Effector memory CD4-positive, alpha-beta T cell (primary cell): ENCODE data around the gene FOXP1.

Experiments
- DNase-seq, 3 donors: peaks; one replicate each; pipeline ENCODE4 v3.0.0-alpha.2; 2020
- H3K27ac ChIP-seq: 2 replicates; pipeline ENCODE4 v1.7.0; 2013; ENCODE audit warnings: mild to moderate bottlenecking, low read length, moderate library complexity; ENCODE audit not compliant: insufficient read depth, poor library complexity, severe bottlenecking
- H3K27me3 ChIP-seq: replicated peaks from 2 replicates; pipeline ENCODE4 v1.7.0; 2013; ENCODE audit warnings: mild to moderate bottlenecking, low read length; ENCODE audit not compliant: insufficient read depth, control insufficient read depth, poor library complexity, severe bottlenecking
- H3K36me3 ChIP-seq: 2 replicates; pipeline ENCODE4 v1.7.0; 2013; ENCODE audit warnings: mild to moderate bottlenecking, low read length, moderate library complexity; ENCODE audit not compliant: control insufficient read depth, insufficient read depth
- H3K4me1 ChIP-seq: 2 replicates; pipeline ENCODE4 v1.7.0; 2013; ENCODE audit warnings: low read length, mild to moderate bottlenecking; ENCODE audit not compliant: control insufficient read depth, insufficient read depth, poor library complexity, severe bottlenecking
- H3K4me3 ChIP-seq: 2 replicates; pipeline ENCODE4 v1.7.0; 2013; ENCODE audit warnings: low read length, low read depth, mild to moderate bottlenecking; ENCODE audit not compliant: insufficient read depth, poor library complexity, severe bottlenecking
- H3K9me3 ChIP-seq: 2 replicates; pipeline ENCODE4 v1.7.0; 2013; ENCODE audit warnings: mild to moderate bottlenecking, low read length, moderate library complexity; ENCODE audit not compliant: control insufficient read depth
- total RNA-seq, 3 donors: gene quantifications; one replicate each; lab custom pipeline; 2026; lab: John Stamatoyannopoulos, UW

Gene FOXP1
- total RNA-seq: 159 to 253 (median 202) reads per million in 3 donors

DNA sequence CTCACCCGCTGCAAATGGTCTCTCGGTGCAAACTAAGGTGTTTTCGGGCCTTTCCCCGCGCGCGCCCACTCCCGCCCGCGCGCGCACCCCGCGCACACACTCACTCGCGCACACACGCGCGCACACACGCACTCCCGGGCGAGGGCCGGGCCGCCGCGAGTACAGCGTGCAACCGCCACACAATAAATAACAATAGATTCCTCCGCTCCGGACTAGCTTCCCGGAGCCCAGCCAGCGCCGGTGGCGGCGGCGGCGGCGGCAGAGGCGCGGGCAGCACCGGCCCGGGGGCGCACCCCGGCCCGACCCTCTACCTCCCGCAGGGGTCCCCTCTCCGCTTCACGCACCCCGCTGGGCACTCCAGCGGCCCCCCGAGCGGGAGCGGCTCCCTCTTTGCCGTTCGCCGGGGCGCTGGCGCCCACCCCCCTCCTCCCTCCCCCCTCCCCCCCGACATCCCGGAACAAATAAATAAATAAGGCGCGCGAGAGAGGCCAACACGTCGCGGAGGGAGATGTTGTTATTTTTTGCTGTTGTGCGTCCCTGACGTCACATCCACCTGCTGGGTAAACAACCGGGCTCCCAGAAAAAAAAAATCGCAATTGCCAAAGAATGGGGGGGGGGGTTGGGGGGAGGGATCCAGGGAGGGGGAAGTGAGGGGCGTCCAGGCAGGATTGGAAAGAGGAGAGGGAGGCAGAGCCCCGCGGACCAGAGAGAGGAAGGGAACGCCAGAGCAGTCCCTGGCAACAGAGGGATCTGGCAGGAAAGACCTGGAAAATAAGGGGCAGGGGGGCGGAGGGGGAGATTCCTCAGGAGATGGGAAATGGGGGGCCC is at the start of gene FOXP1:
Gene FOXP1 (minus strand): TSS at position 163 of the 828 bp plus-strand sequence. CDS start 385,347 bp downstream, outside the sequence.
- Histone ChIP-seq H3K27me3 (no peaks in the 10 kb centered on the region), H3K4me3 (peak within 1 kb of the TSS; percentile 81), H3K9me3 (no peaks in the 10 kb centered on the region), H3K4me1 (peaks cover 10% of the 10 kb centered on the region), H3K36me3 (no peaks in the 10 kb centered on the region), H3K27ac (peak within 1 kb of the TSS; percentile 71)
- peak; percentile 52 to 57 (median 53) for DNase-seq

DNA sequence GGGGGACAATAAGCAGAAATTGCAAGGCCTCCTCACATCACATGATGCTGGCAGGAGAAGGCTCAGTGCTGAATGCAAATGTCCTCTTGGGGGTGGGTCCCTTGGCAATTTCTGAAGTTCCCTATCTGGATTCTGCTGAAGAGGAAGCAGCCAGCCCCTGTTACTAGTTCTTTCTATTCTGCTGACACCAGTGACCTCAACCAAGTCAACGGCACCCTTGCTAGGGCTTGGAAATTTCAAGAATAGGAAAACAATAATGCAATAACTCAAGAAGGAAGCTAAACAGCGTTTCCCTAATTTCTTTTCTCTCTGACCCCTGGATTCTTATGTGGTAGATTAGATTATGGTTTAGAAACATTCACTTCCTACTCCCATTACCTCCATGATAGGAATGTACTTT is 46.2 kb upstream of the FOXP1 start:
- H3K36me3 ChIP-seq: no peaks in the 10 kb centered on the region
- H3K27ac ChIP-seq: no peak overlapping the region
- no peaks in the 10 kb centered on the region for H3K4me1 ChIP-seq
- no peak for DNase-seq
- H3K9me3 ChIP-seq: no peaks in the 10 kb centered on the region
- H3K4me3 ChIP-seq: no peak overlapping the region
- H3K27me3 ChIP-seq: no peaks in the 10 kb centered on the region

DNA sequence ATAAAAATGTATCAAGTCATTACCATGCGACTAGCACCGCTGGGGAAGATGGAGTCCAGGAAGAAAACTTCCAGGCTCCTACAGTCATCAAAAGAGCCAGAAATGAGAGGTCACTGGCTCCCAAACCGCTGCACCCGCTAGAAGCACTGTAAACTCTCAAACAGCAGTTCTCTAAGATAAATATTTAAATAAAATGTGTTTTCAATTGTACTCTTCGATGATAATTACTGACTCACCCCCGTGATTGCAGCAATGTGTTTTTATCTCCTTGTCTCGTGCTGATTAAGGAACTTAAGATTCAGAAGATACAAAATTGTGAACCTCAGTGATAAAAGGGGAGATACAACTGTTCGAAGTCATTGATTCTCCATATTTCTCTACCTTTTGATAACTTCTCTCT is 45.8 kb upstream of the FOXP1 start:
- no peaks in the 10 kb centered on the region for H3K36me3 ChIP-seq
- no peaks in the 10 kb centered on the region for H3K4me1 ChIP-seq
- DNase-seq: no peak
- H3K4me3 ChIP-seq: no peak overlapping the region
- no peak overlapping the region for H3K27ac ChIP-seq
- H3K27me3 ChIP-seq: no peaks in the 10 kb centered on the region
- no peaks in the 10 kb centered on the region for H3K9me3 ChIP-seq

DNA sequence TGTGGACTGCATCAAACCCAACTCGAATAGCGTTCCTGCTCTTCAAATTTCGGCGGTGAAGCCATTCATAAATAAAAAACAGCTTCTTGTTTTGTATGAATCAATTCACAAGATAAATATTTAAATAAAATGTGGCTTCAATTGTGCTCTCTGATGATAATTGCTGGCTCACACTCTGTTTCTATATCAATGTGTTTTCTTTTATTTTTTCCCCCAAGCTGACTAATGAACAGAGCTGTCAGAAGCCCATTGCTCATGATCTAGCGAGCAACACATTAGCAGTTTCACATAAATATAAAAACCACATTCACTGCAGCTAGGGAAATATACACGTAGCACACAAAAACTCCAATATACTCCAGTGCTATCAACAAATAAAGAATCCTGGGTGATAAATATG is 45.0 kb upstream of the FOXP1 start:
- H3K4me3 ChIP-seq: no peak overlapping the region
- H3K27ac ChIP-seq: no peak overlapping the region
- H3K36me3 ChIP-seq: no peaks in the 10 kb centered on the region
- DNase-seq: no peak
- no peaks in the 10 kb centered on the region for H3K9me3 ChIP-seq
- H3K27me3 ChIP-seq: no peaks in the 10 kb centered on the region
- no peaks in the 10 kb centered on the region for H3K4me1 ChIP-seq

DNA sequence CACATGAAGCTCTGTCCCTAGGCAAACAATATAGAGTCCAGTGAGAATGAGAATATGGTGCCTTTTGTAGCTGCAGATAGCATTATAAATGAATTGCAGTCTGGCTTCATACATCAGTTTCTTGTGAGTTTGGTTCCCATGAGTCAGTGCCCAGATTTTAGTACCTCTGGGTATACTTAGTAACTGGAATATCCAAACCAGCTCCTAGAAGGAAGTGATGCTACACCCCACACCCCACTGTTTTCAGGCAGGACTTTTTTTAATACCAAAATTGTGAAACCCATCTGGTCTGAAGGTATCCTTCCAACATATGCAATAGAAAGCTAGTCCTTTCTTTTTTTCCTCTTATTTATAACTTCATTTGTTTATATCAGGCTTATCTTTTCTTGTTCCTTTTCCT is 42.1 kb upstream of the FOXP1 start:
- H3K27ac ChIP-seq: no peak overlapping the region
- no peaks in the 10 kb centered on the region for H3K4me1 ChIP-seq
- no peak for DNase-seq
- no peaks in the 10 kb centered on the region for H3K27me3 ChIP-seq
- H3K4me3 ChIP-seq: no peak overlapping the region
- H3K36me3 ChIP-seq: no peaks in the 10 kb centered on the region
- H3K9me3 ChIP-seq: no peaks in the 10 kb centered on the region

DNA sequence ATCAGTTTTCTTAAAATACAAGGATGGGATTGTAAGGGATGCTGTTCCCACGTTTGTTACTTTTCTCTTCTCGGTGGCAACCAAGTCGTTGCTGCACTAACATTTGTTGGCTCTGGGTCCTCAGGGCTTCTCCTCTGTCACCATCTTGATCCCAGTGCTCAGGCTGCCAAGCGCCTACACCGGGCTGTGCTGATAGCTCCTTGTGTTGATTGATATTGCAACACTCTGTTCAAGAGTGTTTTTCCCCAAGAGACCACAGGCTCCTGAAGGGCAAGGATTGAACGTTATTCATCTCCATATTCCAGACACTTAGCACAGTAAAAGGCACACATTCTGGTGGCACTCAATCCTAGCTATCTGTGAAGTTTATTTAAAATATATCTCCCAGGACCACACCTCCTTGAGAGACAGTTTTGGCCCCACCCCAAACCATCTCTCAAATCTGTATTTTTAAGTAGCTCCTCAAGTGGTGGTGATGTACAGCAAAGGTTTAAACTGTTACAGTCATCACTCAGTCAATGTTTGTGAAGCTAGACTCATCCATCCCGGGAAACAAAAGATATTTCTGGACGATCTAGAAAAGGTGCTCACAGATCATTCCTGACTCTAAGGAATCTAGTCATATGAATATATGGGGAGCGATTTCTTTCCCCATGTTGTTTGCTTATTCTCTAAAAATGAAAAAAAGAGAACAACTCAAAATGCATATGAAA is 38.5 kb upstream of the FOXP1 start:
- H3K4me1 ChIP-seq: no peaks in the 10 kb centered on the region
- no peak for DNase-seq
- H3K27ac ChIP-seq: no peak overlapping the region
- H3K36me3 ChIP-seq: no peaks in the 10 kb centered on the region
- no peak overlapping the region for H3K4me3 ChIP-seq
- no peaks in the 10 kb centered on the region for H3K9me3 ChIP-seq
- no peaks in the 10 kb centered on the region for H3K27me3 ChIP-seq

DNA sequence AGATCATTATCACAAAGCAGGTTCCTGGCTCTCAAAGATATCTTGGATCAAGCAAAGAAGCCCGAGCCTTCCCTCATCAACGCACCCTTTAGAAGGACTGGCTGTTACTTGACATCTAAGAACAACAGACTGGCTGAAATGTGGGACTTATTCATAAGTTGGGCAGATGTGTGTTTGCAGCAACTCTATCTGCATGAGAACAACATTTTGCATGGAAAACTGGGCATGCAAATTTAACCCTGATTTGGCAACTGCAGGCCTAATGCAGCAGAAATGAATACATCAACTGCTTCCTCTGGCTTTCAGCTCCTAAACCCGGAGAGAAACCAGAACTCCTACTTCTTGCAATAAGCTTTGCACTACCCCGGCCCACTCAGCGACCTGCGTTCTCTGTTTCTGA is 35.0 kb upstream of the FOXP1 start:
- DNase-seq: no peak
- Histone ChIP-seq H3K4me1 (no peaks in the 10 kb centered on the region), H3K27ac (no peak overlapping the region), H3K27me3 (no peaks in the 10 kb centered on the region), H3K36me3 (no peaks in the 10 kb centered on the region), H3K4me3 (no peak overlapping the region), H3K9me3 (no peaks in the 10 kb centered on the region)

DNA sequence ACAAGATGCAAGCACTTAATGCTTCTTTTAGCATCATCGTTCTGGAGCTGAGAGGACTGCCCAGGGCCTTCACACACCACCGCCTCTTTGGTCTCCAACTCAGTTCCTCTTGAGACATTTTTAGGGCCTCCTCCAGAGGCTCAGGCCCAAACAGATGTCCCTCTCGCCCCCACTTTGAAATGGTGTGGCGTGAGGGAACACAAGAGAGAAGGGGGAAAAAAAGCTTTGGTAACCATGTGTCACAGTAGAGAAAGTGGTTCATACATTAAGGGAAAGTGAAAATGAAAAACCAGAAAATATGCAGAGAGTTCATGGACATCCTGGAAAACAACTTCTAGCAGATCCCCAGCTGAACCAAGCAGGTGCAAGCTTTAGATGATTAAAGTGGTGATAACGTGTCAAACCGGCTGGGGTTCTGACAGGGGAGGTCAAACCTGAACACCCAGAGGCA is 33.1 kb upstream of the FOXP1 start:
- no peak for DNase-seq
- Histone ChIP-seq H3K4me3 (no peak overlapping the region), H3K27ac (no peak overlapping the region), H3K4me1 (no peaks in the 10 kb centered on the region), H3K9me3 (no peaks in the 10 kb centered on the region), H3K27me3 (no peaks in the 10 kb centered on the region), H3K36me3 (no peaks in the 10 kb centered on the region)

DNA sequence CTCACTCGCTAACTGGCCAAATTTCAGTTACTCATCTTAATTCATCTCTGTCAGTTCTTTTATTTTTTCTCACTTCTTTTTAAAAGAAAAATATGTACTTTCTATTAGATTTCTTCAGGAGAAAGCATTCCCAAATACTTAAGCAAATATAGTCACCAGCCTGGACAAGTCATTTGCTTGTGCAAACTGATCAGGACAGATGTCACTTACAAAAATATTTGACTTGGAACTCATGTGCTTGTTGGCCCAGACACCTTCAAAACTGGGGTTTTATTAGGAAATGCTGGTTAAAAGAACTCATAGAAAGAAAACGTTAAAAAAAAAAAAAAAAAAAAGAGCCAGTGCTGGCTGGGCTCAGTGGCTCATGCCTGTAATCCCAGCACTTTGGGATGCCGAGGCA is 31.3 kb upstream of the FOXP1 start:
- Histone ChIP-seq H3K36me3 (no peaks in the 10 kb centered on the region), H3K4me1 (no peaks in the 10 kb centered on the region), H3K9me3 (no peaks in the 10 kb centered on the region), H3K27ac (no peak overlapping the region), H3K4me3 (no peak overlapping the region), H3K27me3 (no peaks in the 10 kb centered on the region)
- no peak for DNase-seq

DNA sequence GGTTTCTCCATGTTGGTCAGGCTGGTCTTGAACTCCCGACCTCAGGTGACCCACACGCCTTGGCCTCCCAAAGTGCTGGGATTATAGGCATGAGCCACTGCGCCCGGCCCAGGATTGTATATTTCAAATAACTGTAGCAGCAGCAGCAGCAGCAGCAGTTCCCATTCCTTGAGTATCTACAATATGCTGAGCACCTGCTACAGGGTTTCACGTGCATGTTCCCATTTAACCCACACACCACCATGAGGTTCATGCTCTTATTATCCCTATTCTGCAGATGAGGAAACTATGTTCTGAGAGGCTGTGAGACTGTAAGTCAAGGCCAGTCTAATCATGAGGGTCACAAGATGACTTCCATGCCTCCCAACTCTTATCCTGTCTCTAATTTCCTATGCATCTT is 30.9 kb upstream of the FOXP1 start:
- Histone ChIP-seq H3K36me3 (no peaks in the 10 kb centered on the region), H3K4me1 (no peaks in the 10 kb centered on the region), H3K4me3 (no peak overlapping the region), H3K27me3 (no peaks in the 10 kb centered on the region), H3K27ac (no peak overlapping the region), H3K9me3 (no peaks in the 10 kb centered on the region)
- no peak for DNase-seq
